ENCODE data around the gene CBX1. TPM values are rescaled to one million over a fixed set of nuclear protein-coding genes. Genes with fewer than 3 reads are reported as not detected.
A peak's percentile ranks its signal among the peaks of the same experiment; 100 is the strongest.

The CBX1 gene
- polyA plus RNA-seq (2011; rRNA removed) (57.2 and 68.2 TPM in 2 replicates), polyA minus RNA-seq (2011; rRNA and poly(A)+ RNA removed) (13.7 and 27.0 TPM in 2 replicates)

- peak; percentile 84 for DNase-seq (ENCODE audit: low read depth, low spot score)
- no peak for TF ChIP-seq CTCF (IDR thresholded peaks at IDR 0.05; ENCODE audit: low read depth, low read length)
- POLR2A ChIA-PET = interaction anchor here (0.6 to 2.2 kb wide), 9 partner anchors 9 to 751 kb away, joined by 3 to 11 read pairs (median 5); partner anchors contain the start of genes CDK5RAP3 and NFE2L1
- CTCF ChIA-PET = interaction anchor here (0.6 to 3.7 kb wide), 3 partner anchors 13 to 75 kb away, joined by 5 to 18 read pairs (median 15); no protein-coding TSS in a partner anchor
- Histone ChIP-seq H3K9me3 (ENCODE audit: control insufficient read depth, insufficient read depth, low read length) (peaks cover 4% of the 10 kb centered on the region), H3K27me3 (ENCODE audit: control insufficient read depth, insufficient read depth, low read length) (no peaks in the 10 kb centered on the region), H3K27ac (ENCODE audit: low read depth, low read length) (peak within 1 kb of the TSS; percentile 86), H3K4me3 (ENCODE audit: low read depth, low read length) (peak within 1 kb of the TSS; percentile 95)
These were observed at the start of gene CBX1 for GRCh38 chr17:48101012-48101720. Gene CBX1 (minus strand): TSS chr17:48101478. CDS start chr17:48077004, 24,474 bp downstream.

GRCh38 chr17:48150597-48151001, 49.3 kb upstream of the CBX1 start:
- ChIA-PET POLR2A (no interaction called here), CTCF (no interaction called here)
- no peak overlapping the region for H3K4me3 ChIP-seq (ENCODE audit: low read depth, low read length)
- H3K9me3 ChIP-seq (ENCODE audit: control insufficient read depth, insufficient read depth, low read length) = no peaks in the 10 kb centered on the region
- DNase-seq (ENCODE audit: low read depth, low spot score) = no peak
- H3K27ac ChIP-seq (ENCODE audit: low read depth, low read length) = no peak overlapping the region
- no peak for TF ChIP-seq CTCF (IDR thresholded peaks at IDR 0.05; ENCODE audit: low read depth, low read length)
- H3K27me3 ChIP-seq (ENCODE audit: control insufficient read depth, insufficient read depth, low read length) = peaks cover 74% of the 10 kb centered on the region

GRCh38 chr17:48149787-48150463, 48.6 kb upstream of the CBX1 start:
- Histone ChIP-seq H3K4me3 (ENCODE audit: low read depth, low read length) (no peak overlapping the region), H3K27ac (ENCODE audit: low read depth, low read length) (no peak overlapping the region), H3K27me3 (ENCODE audit: control insufficient read depth, insufficient read depth, low read length) (peaks cover 73% of the 10 kb centered on the region), H3K9me3 (ENCODE audit: control insufficient read depth, insufficient read depth, low read length) (no peaks in the 10 kb centered on the region)
- CTCF ChIA-PET = no interaction called here
- TF ChIP-seq CTCF (IDR thresholded peaks at IDR 0.05; ENCODE audit: low read depth, low read length) = no peak
- no peak for DNase-seq (ENCODE audit: low read depth, low spot score)
- POLR2A ChIA-PET = no interaction called here

- Histone ChIP-seq H3K27ac (ENCODE audit: low read depth, low read length) (no peak overlapping the region), H3K27me3 (ENCODE audit: control insufficient read depth, insufficient read depth, low read length) (peaks cover 76% of the 10 kb centered on the region), H3K9me3 (ENCODE audit: control insufficient read depth, insufficient read depth, low read length) (no peaks in the 10 kb centered on the region), H3K4me3 (ENCODE audit: low read depth, low read length) (no peak overlapping the region)
- no peak for TF ChIP-seq CTCF (IDR thresholded peaks at IDR 0.05; ENCODE audit: low read depth, low read length)
- POLR2A ChIA-PET = interaction anchor here (0.5 kb wide), 1 partner anchor 237 kb away, joined by 3 read pairs; no protein-coding TSS in a partner anchor
- DNase-seq (ENCODE audit: low read depth, low spot score) = no peak
- CTCF ChIA-PET = no interaction called here
These were observed 47.8 kb upstream of the CBX1 start for GRCh38 chr17:48148854-48149786.

All from AG04450 (cell line).